ENCODE results near the gene CLSTN3. TPM values are rescaled to one million over a fixed set of nuclear protein-coding genes. Genes with fewer than 3 reads are reported as not detected.

The CLSTN3 gene
- total and polyA plus RNA-seq, 9 of the 15 experiments (the other 6 are each of a cell fraction or from before 2014, with no cell fraction given), result 0.08 to 23.2 (median 11.0) TPM

- Histone ChIP-seq H3K36me3 (ENCODE audit: control insufficient read depth, insufficient read depth, low read length) (no peaks in the 10 kb centered on the region), H2AFZ (ENCODE audit: low read depth, low read length) (no peak overlapping the region), H4K20me1 (replicated peaks; ENCODE audit: control insufficient read depth, insufficient read depth, low read length) (no peaks in the 10 kb centered on the region), H3K79me2 (ENCODE audit: control insufficient read depth, insufficient read depth, low read length) (no peaks in the 10 kb centered on the region), H3K4me2 (ENCODE audit: insufficient read depth, low read length) (no peak overlapping the region), H3K9ac (ENCODE audit: insufficient read depth in 1 of 2, low read depth in 2 of 2, low read length in 2 of 2) (no peak overlapping the region), H3K9me1 (ENCODE audit: control insufficient read depth, insufficient read depth, low read length) (no peaks in the 10 kb centered on the region), H3K27me3 (ENCODE audit: control insufficient read depth in 2 of 2, insufficient read depth in 2 of 2, low read length in 2 of 2) (no peaks in the 10 kb centered on the region; a peak in 1 of 5 replicates), H3K4me3 (no peak overlapping the region), H3K9me3 (replicated peaks; ENCODE audit: control insufficient read depth, insufficient read depth, low read depth, low read length) (no peaks in the 10 kb centered on the region), H3K27ac (ENCODE audit: extremely low read depth, low read depth, low read length) (no peak overlapping the region), H3K4me1 (replicated peaks in 1 of 2; ENCODE audit: control insufficient read depth in 2 of 2, insufficient read depth in 2 of 2, low read length in 2 of 2) (peaks cover 0 to 7% of the 10 kb centered on the region in 2 experiments; a peak in 2 of 5 replicates)
- ChIA-PET CTCF (ENCODE audit: low intra/inter-chr PET ratio) (no interaction called here), POLR2A (interaction anchor here (1.4 kb wide), 1 partner anchor 12 kb away, joined by 3 read pairs; no protein-coding TSS in a partner anchor)
- ATAC-seq (no peak), DNase-seq (ENCODE audit: extremely low read depth in 1 of 4, low spot score in 3 of 4) (no peak), FAIRE-seq (no peak)
- TF ChIP-seq RUNX1 (IDR thresholded peaks at IDR 0.05; ENCODE audit: low read depth) (no peak), ZNF778 (CRISPR knock-in tag; IDR thresholded peaks at IDR 0.05) (no peak), ZNF707 (CRISPR knock-in tag; conservative IDR thresholded peaks at IDR 0.05) (no peak), TFE3 (CRISPR knock-in tag; IDR thresholded peaks at IDR 0.05) (no peak), TRIM28 (IDR thresholded peaks at IDR 0.05) (no peak), CC2D1A (IDR thresholded peaks at IDR 0.05) (no peak), BACH1 (tag; IDR thresholded peaks at IDR 0.05) (no peak), ARID4B (CRISPR knock-in tag; IDR thresholded peaks at IDR 0.05) (no peak), PHB2 (IDR thresholded peaks at IDR 0.05; ENCODE audit: low read depth) (no peak), PKNOX1 (IDR thresholded peaks at IDR 0.05) (no peak), ZNF324 (CRISPR knock-in tag; IDR thresholded peaks at IDR 0.05) (no peak), ZNF699 (CRISPR knock-in tag; IDR thresholded peaks at IDR 0.05; ENCODE audit: insufficient replicate concordance) (no peak), SNIP1 (IDR thresholded peaks at IDR 0.05; ENCODE audit: low read depth) (no peak), U2AF1 (optimal IDR thresholded peaks at IDR 0.05; ENCODE audit: low read depth, low read length) (no peak), ARID1B (IDR thresholded peaks at IDR 0.05) (no peak), SMARCC2 (IDR thresholded peaks at IDR 0.05; ENCODE audit: low read depth) (no peak)
- in situ Hi-C loops (cut with MboI), result no loop called here
- BruUV-seq (replicated peaks), result no TSS peak
- 18% methylated on average over 3 of the region's 5 CpGs for WGBS (ENCODE audit: insufficient coverage, low coverage, missing lambda C conversion rate)
- intact Hi-C loops (cut with micrococcal nuclease), result no loop called here
Observed at GRCh38 chr12:7161811-7162210, 31.6 kb downstream of the CLSTN3 start.

Data from K562 (cell line).